HEK293T (cell line): ENCODE measurements around the gene BCL6B.
"Not testable (repeated sequence)": the region's sequence is repeated elsewhere in the genome, so short reads cannot be mapped to it uniquely, and the experiment has no call there.

Source experiments
- ELF4 ChIP-seq: fragments of 450-650 bp; IDR thresholded peaks from 2 replicates; pipeline ENCODE4 v1.6.1; 2017; ENCODE audit warnings: antibody characterized with exemption
- FOXM1 ChIP-seq: fragments of 450-650 bp; IDR thresholded peaks from 2 replicates; pipeline ENCODE4 v1.6.1; 2017; ENCODE audit warnings: mild to moderate bottlenecking, borderline replicate concordance
- NFRKB ChIP-seq: fragments of 450-650 bp; IDR thresholded peaks from 2 replicates; pipeline ENCODE4 v1.6.1; 2016; ENCODE audit warnings: mild to moderate bottlenecking, moderate library complexity
- SUZ12 ChIP-seq: fragments of 450-650 bp; IDR thresholded peaks from 2 replicates; pipeline ENCODE4 v1.6.1; 2016; ENCODE audit warnings: mild to moderate bottlenecking
- ZNF384 ChIP-seq: fragments of 450-650 bp; IDR thresholded peaks from 2 replicates; pipeline ENCODE4 v1.6.1; 2016
- TF ChIP-seq, protein P1 (sequence below): fragments of 450-650 bp; IDR thresholded peaks from 2 replicates; pipeline ENCODE4 v1.6.1; 2016

DNA sequence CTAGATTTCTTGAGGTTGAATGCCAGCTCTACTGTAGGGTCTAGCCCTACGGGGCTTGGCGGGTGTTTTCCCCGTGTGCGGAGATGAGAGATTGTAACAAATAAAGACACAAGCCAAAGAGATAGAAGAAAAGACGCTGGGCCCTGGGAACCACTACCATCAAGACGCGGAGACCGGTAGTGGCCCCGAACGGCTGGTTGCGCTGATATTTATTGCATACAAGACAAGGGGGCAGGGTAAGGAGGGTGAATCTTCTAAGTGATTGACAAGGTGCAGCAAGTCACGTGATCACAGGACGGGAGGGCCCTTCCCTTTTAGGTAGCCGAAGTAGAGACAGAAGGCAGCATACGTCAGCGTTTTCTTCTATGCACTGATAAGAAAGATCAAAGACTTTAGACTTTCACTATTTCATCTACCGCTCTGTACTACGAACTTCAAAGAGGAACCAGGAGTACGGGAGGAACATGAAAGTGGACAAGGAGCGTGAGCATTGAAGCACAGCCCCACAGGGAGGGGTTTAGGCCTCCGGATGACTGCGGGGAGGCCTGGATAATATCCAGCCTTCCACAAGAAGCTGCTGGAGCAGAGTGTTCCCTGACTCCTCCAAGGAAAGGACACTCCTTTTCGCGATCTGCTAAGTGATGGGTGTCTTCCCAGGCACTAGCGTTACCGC is 24.0 kb downstream of the BCL6B start:
- not testable (repeated sequence) for TF ChIP-seq NFRKB, FOXM1, ZNF384, SUZ12, ELF4
- TF ChIP-seq, protein P1, sequence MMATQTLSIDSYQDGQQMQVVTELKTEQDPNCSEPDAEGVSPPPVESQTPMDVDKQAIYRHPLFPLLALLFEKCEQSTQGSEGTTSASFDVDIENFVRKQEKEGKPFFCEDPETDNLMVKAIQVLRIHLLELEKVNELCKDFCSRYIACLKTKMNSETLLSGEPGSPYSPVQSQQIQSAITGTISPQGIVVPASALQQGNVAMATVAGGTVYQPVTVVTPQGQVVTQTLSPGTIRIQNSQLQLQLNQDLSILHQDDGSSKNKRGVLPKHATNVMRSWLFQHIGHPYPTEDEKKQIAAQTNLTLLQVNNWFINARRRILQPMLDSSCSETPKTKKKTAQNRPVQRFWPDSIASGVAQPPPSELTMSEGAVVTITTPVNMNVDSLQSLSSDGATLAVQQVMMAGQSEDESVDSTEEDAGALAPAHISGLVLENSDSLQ, result not testable (repeated sequence)
